H54 (cell line): Measurements from ENCODE around the gene MAMSTR.

Experiments
- DNase-seq: peaks from one replicate; pipeline ENCODE4 v3.0.0; 2011; ENCODE audit warnings: low spot score, mixed read lengths; ENCODE audit not compliant: insufficient read length
- FAIRE-seq: peaks from 3 replicates; lab custom pipeline; 2011; peaks lifted over from hg19 to GRCh38; lab: Jason Lieb, UNC
- POLR2A ChIP-seq: IDR thresholded peaks from 2 replicates; pipeline ENCODE4 v1.6.1; 2011; ENCODE audit warnings: low read depth, mild to moderate bottlenecking, low read length

Gene MAMSTR

DNA sequence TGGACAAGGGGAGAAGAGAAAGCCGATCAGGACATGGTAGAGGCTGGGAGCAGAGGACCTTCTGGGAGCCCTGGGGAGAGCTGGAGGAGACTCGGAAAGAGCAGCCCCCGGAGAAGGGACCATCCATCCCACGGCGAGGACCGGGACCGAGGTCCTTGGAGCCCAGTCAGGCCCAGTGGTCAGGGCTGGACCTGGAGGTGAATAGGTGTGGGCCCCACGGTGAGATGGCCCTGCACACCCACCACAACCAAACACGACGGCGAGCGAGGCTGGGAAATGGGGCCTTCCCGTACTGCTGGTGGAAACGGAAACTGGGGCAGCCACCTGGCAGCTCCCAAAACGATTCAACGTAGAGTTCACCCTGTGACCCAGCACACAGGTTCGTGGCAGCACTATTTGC lies 43.0 kb downstream of the MAMSTR start:
- FAIRE-seq (no peak), DNase-seq (no peak)
- no peak for TF ChIP-seq POLR2A

DNA sequence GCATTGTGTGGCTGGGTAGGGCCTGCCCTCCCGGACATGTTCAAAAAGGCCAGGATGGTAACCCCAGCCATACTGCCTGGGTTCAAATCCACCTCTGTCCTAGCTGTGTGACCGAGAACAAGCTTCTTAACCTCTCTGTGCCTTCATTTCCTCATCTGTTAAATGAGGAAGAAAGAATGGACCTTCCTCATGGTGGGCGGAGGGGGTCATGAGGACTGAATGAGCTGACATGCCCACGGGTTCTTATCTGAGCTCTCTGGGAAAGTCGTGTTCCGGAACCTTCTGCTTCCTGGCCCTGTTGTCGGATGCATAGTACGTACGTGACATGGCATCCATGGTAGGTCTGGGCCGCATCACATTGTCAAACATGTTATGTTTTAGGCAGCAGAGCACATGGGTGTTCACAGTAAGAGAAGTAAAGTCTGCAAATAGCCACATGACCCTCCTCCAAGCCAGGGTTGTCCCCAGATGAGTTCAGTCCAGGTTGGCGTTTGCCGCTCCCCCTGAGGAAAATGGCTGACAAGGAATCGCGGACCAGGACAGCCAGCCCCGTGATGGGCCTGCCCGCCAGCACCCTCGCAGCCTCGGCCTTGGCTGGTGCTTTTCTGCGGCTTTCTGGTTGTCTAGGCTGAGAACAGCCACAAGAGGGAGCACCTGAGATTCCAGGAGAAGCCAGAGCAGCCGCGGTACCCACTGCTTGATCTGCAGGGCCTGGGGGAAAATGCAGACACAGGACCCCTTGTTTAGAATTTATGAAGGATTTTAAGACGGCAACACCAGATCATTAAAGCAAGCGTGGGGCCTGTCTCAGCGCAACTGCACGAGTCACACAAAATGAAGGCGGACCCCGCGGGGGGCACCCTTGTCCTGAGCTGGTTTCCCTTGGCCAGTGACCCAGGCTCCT lies 44.4 kb downstream of the MAMSTR start:
- TF ChIP-seq POLR2A: no peak
- DNase-seq: peak; percentile 85
- FAIRE-seq: peak; percentile 15

DNA sequence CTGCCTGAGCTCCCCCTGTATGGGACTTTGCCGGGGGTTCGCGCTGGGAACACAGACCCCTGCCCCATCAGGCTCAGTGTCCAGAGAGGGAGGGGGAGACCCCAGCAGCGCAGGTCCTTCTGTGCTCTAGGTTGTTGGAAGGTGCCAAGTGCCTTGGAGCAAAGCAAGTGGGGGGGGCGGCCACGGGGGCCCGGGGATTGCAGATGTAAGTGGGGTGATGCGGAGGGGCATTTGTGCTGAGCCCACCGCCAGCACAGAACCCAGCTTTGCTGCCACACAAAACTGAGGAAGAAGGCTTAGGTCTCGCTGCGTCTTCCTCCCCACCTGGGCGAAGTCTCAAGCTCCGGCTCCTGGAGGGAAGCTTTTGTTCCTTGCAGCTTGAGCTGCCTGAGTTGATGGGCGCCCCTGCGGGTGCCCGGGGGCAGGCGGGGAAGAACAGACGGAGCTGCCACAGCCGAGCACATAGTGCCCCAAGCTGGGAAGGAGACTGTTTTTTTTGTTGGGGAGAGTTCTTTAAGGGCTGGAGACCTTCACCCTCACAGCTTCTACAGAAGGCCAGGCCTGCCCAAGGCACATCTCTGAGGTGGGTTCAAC lies 45.2 kb downstream of the MAMSTR start:
- no peak for DNase-seq
- no peak for TF ChIP-seq POLR2A
- no peak for FAIRE-seq

DNA sequence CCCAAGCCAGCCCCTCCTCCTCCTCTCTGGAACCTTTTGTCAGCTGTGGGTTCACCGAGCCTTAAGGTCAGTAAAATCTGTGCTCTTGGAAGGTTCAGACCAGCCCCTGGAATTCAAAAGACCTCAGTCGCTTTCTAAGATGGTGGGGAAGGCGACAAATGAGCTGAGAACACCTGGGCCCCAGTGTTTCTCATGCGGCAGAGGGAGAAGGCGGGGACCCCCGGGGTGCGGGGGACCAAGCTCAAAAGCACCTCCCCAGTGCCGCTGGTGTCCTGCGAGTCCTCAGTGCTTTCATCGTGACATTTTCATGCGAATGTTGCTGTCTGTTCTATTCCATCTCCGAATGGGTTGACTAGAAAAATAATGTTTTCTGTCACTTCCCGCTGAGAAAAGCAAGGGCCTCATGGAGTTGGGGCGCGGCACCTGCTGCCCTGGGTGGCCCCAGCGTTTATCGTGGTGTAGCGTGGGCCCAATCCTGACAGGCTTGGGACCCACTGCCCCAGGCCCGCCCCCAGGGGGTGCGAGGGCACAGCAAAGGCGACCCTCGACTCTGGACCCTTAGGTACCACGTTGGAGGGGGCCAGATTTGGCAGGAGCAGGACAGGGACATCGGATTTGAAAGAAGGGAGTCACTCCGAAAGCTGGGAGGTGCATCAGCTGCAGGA lies 46.0 kb downstream of the MAMSTR start:
- TF ChIP-seq POLR2A: no peak
- no peak for DNase-seq
- no peak for FAIRE-seq

DNA sequence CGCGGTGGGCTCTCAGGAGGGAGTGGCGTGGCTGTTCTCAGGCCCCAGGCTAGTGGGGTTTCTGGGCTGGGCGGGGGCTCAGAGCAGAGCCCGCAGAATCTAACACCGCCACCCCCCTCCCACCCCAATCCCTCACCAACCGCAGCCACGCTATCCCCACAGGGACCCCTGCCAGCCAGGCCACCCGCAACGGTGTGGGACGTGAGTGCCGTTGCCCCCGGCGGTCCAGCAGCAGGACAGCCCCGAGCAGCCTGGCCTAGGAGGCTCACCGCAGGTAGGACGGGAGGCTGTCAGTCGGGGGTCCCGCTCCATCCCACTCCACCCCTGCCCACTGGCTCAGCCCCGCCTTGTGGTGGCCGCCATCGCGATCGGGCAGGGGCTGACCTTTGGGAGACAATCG lies 46.5 kb downstream of the MAMSTR start, which contains the start of gene NTN5:
Gene NTN5 (minus strand): TSS at position 24 of the 400 bp plus-strand sequence. CDS start 2,031 bp downstream, outside the sequence.
- FAIRE-seq (no peak), DNase-seq (no peak)
- TF ChIP-seq POLR2A: no peak

DNA sequence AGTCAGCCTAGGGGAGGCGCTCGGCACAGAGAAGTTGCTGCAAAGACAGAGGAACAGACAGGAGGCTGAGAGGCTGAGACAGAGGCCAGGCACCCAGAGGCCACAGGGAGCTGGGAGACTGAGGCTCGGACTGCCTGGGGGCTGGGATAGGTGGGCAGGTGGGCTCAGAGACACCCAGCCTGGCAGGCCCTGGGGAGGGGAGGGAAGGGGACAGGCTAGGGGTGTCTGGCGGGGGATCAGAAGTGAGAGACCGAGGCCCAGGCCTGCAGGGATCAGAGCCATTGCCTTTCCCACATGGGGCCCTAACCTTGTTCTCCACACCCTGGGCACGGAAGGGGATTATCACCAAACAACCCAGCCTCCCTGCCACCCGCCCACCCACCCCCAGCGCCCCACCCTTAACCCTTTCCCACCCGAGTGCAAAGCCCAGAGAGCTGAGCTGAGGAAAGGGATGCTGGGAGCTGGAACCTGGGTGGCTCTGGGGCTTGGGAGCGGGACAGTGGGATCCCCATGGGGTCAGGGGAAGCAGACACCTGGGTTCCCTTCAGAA lies 48.0 kb downstream of the MAMSTR start:
- no peak for DNase-seq
- no peak for TF ChIP-seq POLR2A
- no peak for FAIRE-seq

DNA sequence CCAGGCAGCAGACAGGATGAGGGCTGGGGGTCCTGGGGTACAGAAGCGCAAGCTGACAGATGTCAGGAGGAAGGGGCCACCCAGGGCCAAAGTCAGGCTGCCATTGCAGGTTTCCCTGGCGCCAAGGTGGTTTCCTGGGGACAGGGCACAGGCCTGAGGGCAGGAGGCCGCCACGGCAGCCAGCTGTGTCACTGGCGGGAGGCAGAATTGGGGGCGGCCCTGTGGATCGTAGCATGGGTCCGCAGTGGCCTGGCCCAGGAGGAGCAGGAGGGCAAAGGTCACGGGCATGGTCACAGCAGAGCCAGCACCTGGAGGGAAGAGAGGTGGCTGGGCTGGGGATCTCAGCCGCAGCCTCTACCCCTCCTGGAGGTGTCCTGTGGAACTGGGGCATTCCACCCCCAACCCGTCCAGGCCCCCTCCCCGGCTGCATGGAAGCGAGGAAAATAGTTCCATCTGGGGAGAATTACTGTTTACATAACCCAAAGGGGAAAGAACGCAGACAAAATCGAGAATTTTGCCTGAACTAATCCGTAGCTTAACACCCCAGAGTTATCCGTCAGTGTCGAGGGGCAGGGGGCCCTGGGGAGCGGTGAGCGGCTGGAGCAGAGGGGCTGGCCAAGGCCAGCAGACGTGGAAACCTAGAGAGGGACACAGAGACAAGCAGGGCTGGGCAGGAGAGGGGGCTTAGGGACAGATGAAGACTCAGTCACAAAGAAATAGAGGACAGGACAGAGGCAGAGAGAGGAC lies 48.7 kb downstream of the MAMSTR start:
- DNase-seq (no peak), FAIRE-seq (no peak)
- TF ChIP-seq POLR2A: no peak

DNA sequence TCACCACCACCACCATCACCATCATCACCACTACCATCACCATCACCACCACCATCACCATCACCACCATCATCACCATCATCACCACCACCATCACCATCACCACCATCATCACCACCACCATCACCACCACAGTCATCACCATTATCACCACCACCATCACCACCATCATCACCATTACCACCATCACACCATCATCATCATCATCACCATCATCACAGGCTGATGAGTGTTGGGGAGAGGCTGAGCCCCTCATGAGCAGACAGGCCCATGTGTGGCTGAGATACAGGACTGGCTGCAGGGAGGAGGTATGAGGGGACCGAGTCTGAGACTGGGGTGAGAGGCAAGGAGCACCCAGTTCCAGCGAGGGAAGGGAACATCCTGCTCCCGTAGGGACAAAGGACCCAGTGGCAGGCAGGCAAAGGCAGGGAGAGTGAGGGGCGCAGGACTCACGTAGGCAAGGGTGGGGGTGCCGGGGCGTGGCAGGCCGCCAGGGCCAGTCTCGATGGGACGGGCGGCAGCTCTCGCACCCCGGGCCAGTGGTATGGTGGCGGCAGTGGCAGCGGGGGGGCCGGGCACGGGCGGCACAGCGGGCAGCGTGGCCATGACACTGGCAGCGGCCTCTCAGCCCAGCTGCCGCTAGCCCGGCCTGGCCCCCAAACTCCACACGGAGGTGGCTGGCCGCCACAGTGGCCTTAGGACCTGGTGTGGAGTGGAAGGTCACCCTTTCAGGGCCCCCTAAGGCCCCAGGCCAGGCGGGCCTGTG lies 49.4 kb downstream of the MAMSTR start:
- no peak for TF ChIP-seq POLR2A
- DNase-seq: no peak
- FAIRE-seq: no peak

DNA sequence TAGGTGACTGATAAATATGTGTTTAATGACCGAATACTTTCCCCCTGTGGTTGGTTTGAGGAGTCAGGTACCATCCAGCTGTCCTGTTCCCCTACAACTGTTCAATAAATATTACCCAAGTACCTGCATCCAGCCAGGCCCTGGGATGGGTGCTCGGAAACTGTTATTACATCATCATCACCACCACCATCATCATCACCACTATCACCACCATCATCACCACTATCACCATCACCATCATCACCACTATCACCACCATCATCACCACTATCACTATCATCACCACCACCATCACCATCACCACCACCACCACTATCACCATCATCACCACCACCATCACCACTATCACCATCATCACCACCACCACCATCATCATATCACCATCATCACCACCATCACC lies 50.8 kb downstream of the MAMSTR start:
- FAIRE-seq (no peak), DNase-seq (no peak)
- TF ChIP-seq POLR2A: no peak

DNA sequence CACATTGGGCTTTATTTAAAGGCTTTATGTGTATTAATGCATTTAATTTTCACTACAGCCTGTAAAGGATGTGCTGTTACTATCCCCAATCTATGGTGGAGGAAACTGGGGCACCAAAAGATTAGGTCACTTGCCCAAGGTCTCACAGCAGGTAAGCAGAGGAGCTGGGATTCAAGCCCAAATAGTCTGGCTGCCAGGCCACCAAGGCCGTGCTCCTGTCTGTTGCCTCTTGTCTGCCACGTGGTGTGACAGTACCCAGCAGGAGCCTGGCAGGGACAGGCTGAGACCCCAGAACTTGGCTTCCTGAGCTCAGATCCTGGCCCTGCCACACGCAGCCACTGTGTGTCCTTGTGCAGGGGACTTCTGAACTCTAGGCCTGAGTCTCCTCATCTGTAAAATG lies 51.2 kb downstream of the MAMSTR start:
- FAIRE-seq (no peak), DNase-seq (no peak)
- TF ChIP-seq POLR2A: no peak

DNA sequence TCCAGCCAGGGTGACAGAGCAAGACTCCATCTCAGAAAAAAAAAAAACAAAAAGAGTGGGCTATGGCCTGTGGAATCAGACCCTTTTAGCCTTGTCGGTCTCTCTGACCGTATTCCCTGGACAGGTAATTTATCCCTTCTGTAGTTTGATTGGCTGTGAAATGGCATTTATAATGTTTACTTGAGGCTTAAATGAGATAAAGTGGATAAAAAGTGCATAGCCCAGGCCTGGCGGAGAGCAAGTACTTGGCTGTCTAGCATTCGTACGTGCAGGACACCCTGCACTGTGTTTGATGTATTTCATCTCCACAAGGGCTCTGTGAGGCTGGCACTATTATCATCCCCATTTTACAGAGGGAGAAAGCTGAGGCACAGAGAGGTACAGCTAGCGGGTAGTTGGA lies 53.7 kb downstream of the MAMSTR start:
- no peak for FAIRE-seq
- no peak for TF ChIP-seq POLR2A
- DNase-seq: no peak

DNA sequence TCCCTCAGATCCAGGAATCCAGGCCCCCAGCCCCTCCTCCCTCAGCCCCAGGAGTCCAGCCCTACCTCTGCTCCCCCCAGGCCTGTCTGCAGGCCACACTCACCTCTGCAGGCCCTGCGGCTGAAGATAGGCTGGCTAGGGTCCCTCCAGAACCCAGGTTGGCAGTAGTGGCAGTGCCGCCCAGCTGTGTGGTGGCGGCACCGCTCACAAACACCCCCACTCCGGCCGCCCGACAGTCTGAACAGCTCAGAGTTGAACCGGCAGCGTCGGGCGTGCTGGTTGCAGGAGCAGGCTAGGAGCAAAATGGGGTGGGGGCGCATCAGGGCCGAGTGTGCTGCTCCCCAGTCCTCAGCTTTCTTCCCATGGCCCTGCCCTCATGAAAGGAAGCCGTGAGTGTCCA lies 55.0 kb downstream of the MAMSTR start:
- DNase-seq: no peak
- no peak for FAIRE-seq

More for the DNA sequence above, 55.0 kb downstream of the MAMSTR start:
- no peak for TF ChIP-seq POLR2A
